Peyer's patch (tissue), 4 donors: ENCODE data around the gene IMP3. TPM values are rescaled to one million over a fixed set of nuclear protein-coding genes. Genes with fewer than 3 reads are reported as not detected.

ENCODE experiments used
- DNase-seq, 3 donors: peaks; one replicate each; pipeline ENCODE4 v3.0.0-alpha.2; 2017 to 2019
- H3K27ac ChIP-seq, 4 donors: fragments of 200-600 bp; sonication (generic); one replicate each; pipeline ENCODE4 v1.5.1; 2016 to 2019
- H3K27me3 ChIP-seq, 2 donors: fragments of 200-600 bp; sonication (generic); one replicate each; pipeline ENCODE4 v1.5.1; 2019
- H3K36me3 ChIP-seq, 3 donors: fragments of 200-600 bp; sonication (generic); one replicate each; pipeline ENCODE4 v1.5.1; 2016 to 2019
- H3K4me1 ChIP-seq, 4 donors: fragments of 200-600 bp; sonication (generic); one replicate each; pipeline ENCODE4 v1.5.1; 2016 to 2019
- H3K4me3 ChIP-seq, 4 donors: fragments of 200-600 bp; sonication (generic); 1 replicate in 3 of 4; 2 replicates in 1 of 4; pipeline ENCODE4 v1.5.1; 2016 to 2019; ENCODE audit warnings: mild to moderate bottlenecking in 1 of 4
- H3K9me3 ChIP-seq, 4 donors: fragments of 200-600 bp; sonication (generic); one replicate each; pipeline ENCODE4 v1.5.1; 2016 to 2019; ENCODE audit warnings: mild to moderate bottlenecking in 1 of 4
- POLR2A ChIP-seq, 2 donors: fragments of 450-650 bp; IDR thresholded peaks; one replicate each; pipeline ENCODE4 v1.5.1; 2017; ENCODE audit warnings: antibody characterized with exemption in 2 of 2, mild to moderate bottlenecking in 2 of 2, moderate library complexity in 2 of 2
- total RNA-seq, 4 donors: library from RNA; depleted of rRNA; stranded (reverse); fragments of >200 nt; gene quantifications; one replicate each; pipeline ENCODE4 v1.1.0, GENCODE V29; 2016
- TF ChIP-seq, protein P1 (sequence below), 6 experiments: fragments of 450-650 bp in 4 of 6; fragments of 200-600 bp in 2 of 6; sonication (generic) in 1 of 6; IDR thresholded peaks; one replicate each; pipeline ENCODE4 v1.5.1; 2017 to 2019; ENCODE audit warnings: antibody characterized with exemption in 6 of 6, mild to moderate bottlenecking in 3 of 6, moderate library complexity in 1 of 6

Gene IMP3
- total RNA-seq, 4 donors from 2014 or later = 96.8 to 133 (median 124) TPM

DNA sequence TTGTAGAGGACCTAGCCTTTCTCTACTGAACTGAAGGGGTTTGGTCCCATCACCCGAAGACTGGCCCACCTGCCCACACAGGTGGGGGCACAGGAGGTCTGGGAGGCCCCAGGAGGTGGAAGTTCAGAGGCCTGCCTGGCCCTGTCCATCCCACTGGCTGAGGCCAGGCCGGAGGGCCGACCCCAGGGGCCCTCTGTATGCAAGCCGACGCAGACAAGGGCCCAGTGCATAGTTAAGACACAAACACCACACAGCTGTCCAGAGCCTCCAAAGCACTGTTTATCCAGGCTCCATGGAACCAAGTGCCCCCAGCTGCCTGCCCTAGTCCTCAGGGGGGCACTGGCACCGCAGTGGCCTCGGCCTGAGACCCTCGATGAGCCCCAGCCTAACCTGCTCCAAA, 34.3 kb upstream of the IMP3 start:
- DNase-seq = no peak
- TF ChIP-seq, protein P1, sequence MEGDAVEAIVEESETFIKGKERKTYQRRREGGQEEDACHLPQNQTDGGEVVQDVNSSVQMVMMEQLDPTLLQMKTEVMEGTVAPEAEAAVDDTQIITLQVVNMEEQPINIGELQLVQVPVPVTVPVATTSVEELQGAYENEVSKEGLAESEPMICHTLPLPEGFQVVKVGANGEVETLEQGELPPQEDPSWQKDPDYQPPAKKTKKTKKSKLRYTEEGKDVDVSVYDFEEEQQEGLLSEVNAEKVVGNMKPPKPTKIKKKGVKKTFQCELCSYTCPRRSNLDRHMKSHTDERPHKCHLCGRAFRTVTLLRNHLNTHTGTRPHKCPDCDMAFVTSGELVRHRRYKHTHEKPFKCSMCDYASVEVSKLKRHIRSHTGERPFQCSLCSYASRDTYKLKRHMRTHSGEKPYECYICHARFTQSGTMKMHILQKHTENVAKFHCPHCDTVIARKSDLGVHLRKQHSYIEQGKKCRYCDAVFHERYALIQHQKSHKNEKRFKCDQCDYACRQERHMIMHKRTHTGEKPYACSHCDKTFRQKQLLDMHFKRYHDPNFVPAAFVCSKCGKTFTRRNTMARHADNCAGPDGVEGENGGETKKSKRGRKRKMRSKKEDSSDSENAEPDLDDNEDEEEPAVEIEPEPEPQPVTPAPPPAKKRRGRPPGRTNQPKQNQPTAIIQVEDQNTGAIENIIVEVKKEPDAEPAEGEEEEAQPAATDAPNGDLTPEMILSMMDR (IDR thresholded peaks at IDR 0.05) = no peak
- TF ChIP-seq POLR2A (IDR thresholded peaks at IDR 0.05) = no peak
- peaks cover 0 to 17% (median 0%) of the 10 kb centered on the region in 4 donors for H3K4me1 ChIP-seq
- H3K9me3 ChIP-seq = no peaks in the 10 kb centered on the region
- no peak overlapping the region for H3K27ac ChIP-seq
- H3K36me3 ChIP-seq = peaks cover 0 to 3% (median 0%) of the 10 kb centered on the region in 3 donors
- H3K4me3 ChIP-seq = no peak overlapping the region
- H3K27me3 ChIP-seq = no peaks in the 10 kb centered on the region

- Histone ChIP-seq H3K27me3 (no peaks in the 10 kb centered on the region), H3K4me1 (peaks cover 0 to 17% (median 0%) of the 10 kb centered on the region in 4 donors), H3K9me3 (no peaks in the 10 kb centered on the region), H3K27ac (peak overlapping the region; percentile 52 to 81 (median 63)), H3K36me3 (peaks cover 0 to 3% (median 0%) of the 10 kb centered on the region in 3 donors), H3K4me3 (no peak overlapping the region)
- TF ChIP-seq, protein P1 (IDR thresholded peaks at IDR 0.05) = no peak
- no peak for TF ChIP-seq POLR2A (IDR thresholded peaks at IDR 0.05)
- DNase-seq = peak in 1 of 3 donors; percentile 65
Measured at GRCh38 chr15:75673426-75674235, 33.6 kb upstream of the IMP3 start.

- no peak for DNase-seq
- H3K9me3 ChIP-seq = no peaks in the 10 kb centered on the region
- H3K4me1 ChIP-seq = peaks cover 0 to 17% (median 0%) of the 10 kb centered on the region in 4 donors
- peaks cover 0 to 3% (median 0%) of the 10 kb centered on the region in 3 donors for H3K36me3 ChIP-seq
- H3K27ac ChIP-seq = peak overlapping the region; percentile 52 to 81 (median 63)
- no peak overlapping the region for H3K4me3 ChIP-seq
- TF ChIP-seq, protein P1 (IDR thresholded peaks at IDR 0.05) = no peak
- TF ChIP-seq POLR2A (IDR thresholded peaks at IDR 0.05) = no peak
- no peaks in the 10 kb centered on the region for H3K27me3 ChIP-seq
Measured at GRCh38 chr15:75672646-75673425, 32.8 kb upstream of the IMP3 start.

GRCh38 chr15:75671730-75672602, 31.9 kb upstream of the IMP3 start:
- H3K4me1 ChIP-seq = peaks cover 0 to 20% (median 0%) of the 10 kb centered on the region in 4 donors
- no peak for TF ChIP-seq POLR2A (IDR thresholded peaks at IDR 0.05)
- TF ChIP-seq, protein P1 (IDR thresholded peaks at IDR 0.05) = no peak

GRCh38 chr15:75669879-75670212, 29.8 kb upstream of the IMP3 start:
- no peaks in the 10 kb centered on the region for H3K36me3 ChIP-seq
- H3K27me3 ChIP-seq = no peaks in the 10 kb centered on the region
- DNase-seq = no peak
- H3K4me3 ChIP-seq = no peak overlapping the region
- H3K9me3 ChIP-seq = no peaks in the 10 kb centered on the region
- peaks cover 0 to 34% (median 1%) of the 10 kb centered on the region in 4 donors for H3K4me1 ChIP-seq
- no peak for TF ChIP-seq POLR2A (IDR thresholded peaks at IDR 0.05)
- TF ChIP-seq, protein P1 (IDR thresholded peaks at IDR 0.05) = no peak
- H3K27ac ChIP-seq = no peak overlapping the region

More at GRCh38 chr15:75671730-75672602, 31.9 kb upstream of the IMP3 start:
- no peak for DNase-seq
- Histone ChIP-seq H3K27ac (peak overlapping the region in 1 of 4 donors; percentile 81), H3K36me3 (peaks cover 0 to 3% (median 0%) of the 10 kb centered on the region in 3 donors), H3K9me3 (no peaks in the 10 kb centered on the region), H3K27me3 (no peaks in the 10 kb centered on the region), H3K4me3 (no peak overlapping the region)
